NCI-H2196 (cell line): ENCODE measurements around the gene FOXB2.
"Not testable (repeated sequence)": the region's sequence is repeated elsewhere in the genome, so short reads cannot be mapped to it uniquely, and the experiment has no call there.

Experiments used
- DNase-seq: peaks from one replicate; lab custom pipeline; 2025; ENCODE audit not compliant: unreplicated experiment; lab: John Stamatoyannopoulos, UW

Gene FOXB2

DNA sequence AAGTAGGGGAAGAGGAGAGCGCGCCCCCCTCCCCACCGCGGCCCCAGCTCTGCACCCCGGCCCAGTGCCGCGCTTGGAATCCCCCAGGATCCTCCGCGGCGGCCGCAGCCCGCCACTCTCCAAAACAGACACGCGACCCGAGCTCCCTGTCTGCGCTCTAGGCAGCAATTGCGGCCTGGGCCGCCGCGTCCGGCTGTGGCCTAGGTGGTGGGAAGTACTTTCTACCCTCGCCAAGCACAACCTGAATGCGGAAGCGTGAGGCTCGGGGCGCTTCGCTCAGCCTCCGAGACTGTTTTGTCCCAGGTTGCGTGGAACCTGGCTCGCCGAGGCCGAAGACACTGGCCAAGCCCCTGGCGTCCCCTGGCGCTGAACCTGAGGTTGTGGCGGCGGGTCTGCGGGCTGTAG, 3.3 kb upstream of the FOXB2 start:
- no peak for DNase-seq

DNA sequence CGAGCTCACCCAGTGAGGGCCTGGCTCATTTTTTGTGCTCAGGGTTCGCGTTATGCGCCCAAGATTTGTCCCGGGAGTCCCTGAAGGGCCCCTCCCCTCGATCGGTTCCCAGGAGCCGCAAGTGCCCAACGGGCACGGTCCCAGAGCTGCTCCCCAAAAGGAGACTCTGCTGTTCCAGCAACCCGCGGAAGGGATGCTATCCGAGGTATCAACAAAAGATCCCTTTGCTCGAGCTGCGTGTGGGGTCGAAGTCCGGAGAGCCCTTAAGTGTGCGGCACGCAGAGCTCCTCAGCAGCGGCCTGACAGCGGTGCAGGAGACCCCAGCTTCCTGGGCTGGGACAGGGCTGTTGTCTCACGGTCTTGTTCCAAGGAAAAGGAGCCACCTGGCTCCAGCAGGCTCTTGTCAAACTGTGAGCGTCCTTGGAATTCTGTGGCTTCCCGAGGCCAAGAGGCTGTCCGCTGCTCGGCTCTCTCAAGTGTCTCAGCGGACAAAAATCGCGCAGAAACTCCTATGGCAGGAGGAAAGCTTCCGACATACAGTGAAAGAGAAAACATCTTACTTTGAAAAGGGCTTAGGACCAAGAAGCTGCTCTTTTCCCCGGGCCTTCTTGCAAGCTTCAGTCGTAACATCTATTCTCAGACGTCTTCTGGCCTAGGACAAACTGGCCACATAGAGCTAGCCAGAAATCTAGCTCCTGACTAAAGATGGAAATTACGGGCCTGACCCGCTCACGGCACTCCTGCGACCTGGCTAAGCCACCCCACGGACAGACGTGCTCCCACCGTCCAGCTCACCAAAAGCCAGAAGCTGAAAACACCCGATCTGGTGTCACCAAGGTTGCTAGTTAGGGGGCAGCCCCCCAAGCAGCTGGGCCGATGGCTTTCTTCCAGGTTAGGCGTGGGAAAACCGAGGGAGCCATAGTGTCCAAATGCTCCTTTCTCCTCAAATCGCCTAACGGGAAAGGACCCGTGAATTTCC, 2.6 kb upstream of the FOXB2 start:
- no peak for DNase-seq

DNA sequence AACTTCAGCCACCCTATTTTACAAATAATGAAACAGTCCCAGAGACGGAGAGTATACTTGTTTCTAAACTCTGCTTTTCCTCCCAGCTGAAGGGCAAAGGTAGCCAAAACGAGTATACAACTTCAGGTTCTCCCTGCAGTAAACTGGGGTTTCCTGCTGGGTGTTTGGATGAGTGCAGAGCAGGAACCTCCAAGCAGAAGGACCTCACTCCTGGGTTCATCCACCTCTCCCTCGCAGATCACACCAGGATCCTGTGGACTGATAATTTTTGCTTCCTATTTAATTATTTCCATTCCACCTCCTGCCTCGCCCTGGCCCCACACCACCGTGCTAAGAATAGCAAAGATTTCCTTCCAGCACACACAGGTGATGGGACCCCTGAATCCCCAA, 2.0 kb upstream of the FOXB2 start:
- no peak for DNase-seq

DNA sequence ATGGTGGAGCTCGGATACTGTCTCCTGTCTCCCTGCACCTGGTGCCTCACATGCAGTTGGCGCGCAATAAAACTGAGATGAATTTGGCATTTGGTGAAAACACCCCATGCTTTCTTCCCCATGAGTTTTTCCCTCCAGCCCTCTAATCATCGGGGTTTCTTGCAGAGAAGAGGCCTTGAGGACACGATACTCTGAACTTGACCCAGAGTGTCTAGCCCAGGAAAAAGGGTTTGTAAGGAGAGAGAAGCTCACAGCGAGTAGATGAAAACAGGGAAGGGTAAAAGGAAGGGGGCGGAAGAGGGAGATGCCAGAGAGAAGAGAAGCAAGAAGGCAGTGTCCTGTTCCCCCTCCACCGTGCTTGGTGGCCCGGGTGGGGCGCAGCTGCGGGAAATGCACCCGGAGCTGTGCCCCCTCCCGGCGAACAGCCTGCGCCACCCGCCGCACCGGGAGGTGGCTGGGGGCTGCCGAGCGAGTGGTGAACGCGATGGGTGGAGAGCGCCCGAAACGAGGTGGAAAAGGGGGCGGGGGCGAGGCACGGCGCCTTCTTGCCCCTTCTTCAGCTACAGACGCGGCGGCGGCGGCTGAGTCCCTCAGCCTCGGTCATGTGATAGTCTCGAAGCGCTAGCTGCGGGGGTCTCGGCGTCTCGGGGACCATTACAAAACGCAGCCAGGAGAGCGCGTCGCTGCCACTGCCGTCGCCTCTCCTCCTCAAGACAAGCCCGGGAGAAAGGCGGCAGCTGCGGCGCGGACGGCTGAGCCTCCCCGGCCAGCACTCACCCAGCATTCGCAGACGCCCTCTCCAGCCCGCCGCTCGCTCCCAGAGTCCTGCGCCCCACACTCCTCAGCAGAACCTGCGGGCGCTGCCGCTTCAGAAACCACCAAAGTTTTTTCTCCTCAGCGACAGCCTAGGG, 1.1 kb upstream of the FOXB2 start:
- DNase-seq: no peak

DNA sequence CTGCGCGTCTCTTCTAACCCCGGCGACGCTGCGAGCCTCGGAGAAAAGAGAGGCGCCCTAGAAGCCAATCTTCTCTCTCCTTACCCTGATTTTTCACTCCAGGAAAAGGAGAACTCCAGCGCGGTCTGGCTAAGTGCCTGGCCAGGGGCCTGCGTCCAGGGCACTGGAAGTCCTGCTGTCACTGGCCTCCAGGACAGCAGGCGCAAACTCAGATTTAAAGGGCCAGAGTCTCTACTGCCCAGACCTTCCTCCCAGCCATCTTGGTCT, 553 bp upstream of the FOXB2 start:
- no peak for DNase-seq

GRCh38 chr9:77019926-77020412, 514 bp downstream of the FOXB2 start:
- no peak for DNase-seq

DNA sequence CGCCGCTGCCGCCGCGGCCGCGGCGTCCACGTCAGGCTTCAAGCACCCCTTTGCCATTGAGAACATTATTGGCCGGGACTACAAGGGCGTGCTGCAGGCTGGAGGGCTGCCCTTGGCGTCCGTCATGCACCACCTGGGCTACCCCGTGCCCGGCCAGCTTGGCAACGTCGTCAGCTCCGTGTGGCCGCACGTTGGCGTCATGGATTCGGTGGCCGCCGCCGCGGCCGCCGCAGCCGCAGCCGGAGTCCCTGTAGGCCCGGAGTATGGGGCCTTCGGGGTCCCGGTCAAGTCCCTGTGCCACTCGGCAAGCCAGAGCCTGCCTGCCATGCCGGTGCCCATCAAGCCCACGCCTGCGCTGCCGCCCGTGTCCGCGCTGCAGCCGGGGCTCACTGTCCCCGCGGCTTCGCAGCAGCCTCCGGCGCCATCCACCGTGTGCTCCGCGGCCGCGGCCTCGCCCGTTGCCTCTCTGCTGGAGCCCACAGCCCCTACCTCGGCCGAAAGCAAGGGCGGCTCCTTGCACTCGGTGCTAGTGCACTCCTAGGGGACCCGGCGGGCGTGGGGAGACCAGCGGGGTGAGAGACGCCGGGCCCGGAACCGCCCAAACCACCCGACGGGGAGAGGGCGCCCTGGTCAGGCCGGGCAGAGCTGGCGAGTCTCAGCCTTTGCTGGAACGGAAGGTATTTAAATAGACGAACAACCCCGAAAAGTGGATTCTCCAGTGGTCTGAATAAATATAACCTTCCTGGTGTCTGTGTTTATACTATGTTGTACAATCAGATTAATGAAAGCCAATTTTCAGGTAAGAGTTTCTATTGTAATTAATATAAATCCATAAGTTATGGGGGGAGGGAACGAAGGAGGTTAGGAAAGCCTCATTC, 1.2 kb downstream of the FOXB2 start:
- no peak for DNase-seq

DNA sequence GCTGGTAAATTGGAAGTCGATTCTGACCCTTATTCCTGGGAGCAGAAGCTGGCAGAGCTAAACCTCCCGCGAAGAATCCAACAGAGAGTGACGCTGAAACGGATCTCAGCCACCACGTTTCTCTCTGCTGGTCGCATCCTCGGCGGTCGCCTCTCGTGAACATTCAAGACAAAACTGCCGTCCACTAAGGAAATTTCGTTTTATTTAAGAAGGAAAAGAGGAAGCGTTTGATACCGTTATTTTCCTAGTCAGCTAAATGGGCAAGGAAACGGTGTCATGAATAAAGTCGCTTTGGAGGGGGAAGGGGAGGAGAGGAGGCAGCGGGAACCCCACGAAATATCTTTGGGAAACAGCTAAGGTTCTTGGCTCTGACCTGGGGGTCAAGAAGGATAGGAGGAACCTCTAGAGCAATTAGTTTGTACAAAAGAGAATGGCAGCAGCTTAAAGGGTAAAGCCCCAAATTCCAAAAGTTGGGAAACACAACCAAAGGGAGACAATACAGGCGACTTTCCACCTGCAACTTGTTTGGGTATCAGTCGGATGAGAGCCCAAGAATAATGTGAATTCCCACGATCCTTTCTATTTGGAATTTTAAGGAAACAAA, 1.9 kb downstream of the FOXB2 start:
- no peak for DNase-seq

DNA sequence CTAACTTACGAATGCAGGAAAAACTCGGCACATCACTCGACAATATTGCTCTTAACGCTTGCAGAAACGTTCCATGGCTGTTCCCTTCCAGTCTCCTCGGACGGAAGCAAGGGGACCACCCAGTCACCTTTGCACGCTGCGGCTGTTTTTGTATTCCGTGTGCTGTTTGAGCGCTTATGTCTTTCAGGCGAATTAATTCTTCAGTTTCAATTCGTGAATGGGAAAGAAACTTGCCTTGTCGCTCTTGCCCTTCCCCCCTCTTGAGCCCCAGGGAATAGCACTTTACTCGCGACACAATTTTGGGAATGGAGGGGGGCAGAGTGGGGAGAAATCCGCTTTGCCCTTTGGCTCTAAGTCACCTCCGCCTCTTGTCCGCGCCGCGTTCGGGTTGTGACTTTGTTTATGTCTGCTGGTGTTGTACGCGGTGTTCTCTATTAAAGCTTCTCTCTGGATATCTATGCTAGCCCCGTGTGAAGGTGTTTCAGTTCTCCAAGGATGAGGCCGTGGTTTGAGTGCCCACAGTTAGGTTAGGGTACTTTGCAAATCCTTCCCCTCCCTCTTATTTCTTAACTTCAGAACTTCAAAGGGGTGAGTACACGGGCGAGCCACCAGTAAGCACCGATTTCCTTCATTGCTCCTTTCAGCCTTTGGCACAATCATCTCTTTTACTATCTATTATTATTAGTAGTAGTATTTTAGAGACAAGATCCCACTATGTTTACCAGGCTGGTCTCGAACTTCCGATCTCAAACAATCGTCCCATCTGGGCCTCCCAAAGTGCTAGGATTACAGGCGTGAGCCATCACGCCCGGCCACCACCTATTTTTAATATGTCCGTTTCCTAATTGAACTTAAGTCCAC, 2.7 kb downstream of the FOXB2 start:
- no peak for DNase-seq

DNA sequence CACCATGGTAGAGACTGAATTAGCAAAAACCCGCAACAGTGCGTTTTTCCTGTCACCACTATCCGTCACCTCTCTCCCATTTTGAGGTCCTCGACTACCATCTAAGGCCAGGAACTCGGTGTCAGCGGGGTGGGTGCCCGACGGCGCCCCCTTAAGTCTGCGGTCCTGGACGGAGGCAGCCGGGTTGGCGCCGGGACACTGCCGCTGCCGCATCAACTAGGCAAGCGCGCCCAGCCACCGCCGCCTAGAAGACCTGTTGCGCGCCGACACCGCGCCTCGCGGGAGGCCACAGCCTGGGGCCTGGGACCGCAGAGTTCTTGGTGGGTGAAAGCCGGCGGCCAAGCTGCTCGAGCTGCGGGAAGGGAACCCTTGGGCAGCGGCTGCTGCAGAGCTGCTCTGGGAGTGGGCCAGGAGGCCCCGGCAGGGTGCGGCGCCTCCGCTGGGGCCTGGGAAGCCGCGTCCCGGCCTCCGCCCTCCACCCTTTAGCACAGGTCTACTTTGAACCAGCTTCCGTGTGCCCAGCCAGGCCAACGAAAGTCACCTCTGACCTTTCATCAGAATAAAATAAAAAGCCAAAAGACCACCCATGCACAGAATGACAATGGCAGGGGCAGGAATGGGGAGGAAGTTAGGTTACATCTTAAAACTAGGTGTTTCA, 3.5 kb downstream of the FOXB2 start:
- DNase-seq: no peak

GRCh38 chr9:77023726-77024125, 4.3 kb downstream of the FOXB2 start:
- DNase-seq: no peak

GRCh38 chr9:77024776-77025545, 5.5 kb downstream of the FOXB2 start:
- DNase-seq: no peak

DNA sequence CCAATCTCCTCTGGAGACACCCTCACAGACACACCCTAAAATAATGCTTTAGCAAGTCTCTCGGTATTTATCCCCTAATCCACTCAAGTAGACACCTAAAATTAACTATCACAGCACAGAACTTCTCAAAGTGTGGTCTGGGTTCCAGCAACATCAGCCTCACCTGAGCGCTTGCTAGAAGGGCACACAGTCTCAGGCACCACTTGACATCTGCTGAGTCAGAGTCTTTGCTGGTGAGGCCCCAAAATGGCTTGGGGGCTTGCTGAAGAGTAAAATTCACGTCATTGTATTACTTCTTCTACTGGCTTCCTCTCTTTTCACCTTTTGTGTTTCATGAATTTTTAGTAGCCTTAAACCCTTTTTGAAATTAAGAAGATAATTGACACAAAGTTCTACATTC, 9.0 kb downstream of the FOXB2 start:
- DNase-seq: no peak

DNA sequence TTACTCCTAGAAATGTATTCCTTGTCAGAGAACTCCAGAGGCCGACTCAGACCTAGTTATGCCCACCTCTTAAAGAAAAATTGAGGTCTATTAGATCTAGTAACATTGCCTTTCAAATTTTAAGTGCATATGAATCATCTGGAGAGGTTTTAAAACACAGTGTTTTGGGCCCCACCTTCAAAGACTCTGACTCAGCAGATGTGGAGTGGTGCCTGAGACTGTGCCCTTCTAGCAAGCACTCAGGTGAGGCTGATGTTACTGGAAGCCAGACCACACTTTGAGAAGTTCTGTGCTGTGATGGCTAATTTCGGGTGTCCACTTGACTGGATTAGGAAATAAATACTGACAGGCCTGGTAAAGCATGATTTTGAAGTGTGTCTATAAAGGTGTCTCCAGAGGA, 10.6 kb downstream of the FOXB2 start:
- no peak for DNase-seq

DNA sequence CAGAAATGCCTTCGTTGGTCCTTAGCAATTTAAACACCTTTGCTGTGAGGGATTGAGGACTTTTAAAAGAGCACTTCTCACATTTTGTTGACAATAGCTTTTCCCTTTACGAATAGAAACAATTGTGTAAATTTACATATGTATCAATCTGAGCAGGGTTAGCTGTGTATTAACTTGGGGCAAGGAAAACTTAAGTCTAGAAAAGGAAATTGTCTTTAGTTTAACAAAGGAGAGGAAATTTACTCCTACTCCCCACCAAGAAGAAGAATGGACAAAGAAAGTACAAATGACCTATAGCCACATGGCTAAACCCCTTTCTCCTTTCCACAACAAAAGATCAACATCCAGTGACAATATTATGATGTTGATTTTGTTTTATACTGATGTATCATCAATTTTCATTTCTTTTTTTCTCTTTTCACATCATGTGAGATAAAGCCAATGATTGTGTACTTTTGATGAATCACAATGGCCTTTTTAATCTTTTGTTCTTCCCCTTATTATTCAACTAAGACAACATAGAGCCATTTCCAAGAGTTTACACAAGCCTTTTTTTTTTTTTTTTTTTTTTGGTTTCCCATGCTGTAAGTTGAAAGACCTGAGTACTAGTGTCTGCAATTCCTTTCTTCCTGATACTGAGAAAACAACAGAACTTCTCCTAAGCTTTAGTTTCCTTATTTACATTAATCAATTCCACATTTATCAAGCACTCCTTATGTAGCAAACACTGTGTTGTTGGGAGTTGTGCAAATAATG, 19.0 kb downstream of the FOXB2 start:
- no peak for DNase-seq

DNA sequence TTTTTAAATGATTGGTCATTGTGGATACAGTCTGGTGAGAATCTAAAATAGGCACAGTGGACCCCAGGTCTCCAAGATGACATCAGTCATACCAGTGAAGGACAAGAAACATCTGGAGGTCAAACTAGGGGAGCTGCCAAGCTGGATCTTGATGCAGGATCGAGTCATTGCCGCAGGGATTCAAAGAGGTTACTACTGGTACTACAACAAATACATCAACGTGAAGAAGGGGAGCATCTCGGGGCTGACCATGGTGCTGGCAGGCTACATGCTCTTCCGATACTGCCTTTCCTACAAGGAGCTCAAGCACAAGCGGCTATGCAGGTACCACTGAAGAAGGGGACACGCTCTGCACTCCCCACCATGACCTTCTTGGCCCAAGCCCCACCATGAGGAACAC, 20.9 kb downstream of the FOXB2 start:
- DNase-seq: no peak

- DNase-seq: not testable (repeated sequence)
Observed at GRCh38 chr9:77043743-77044142, 24.3 kb downstream of the FOXB2 start.

- DNase-seq: not testable (repeated sequence)
Observed at GRCh38 chr9:77060681-77061080, 41.2 kb downstream of the FOXB2 start.
